Measurements from ENCODE around the gene ANXA1.

DNA sequence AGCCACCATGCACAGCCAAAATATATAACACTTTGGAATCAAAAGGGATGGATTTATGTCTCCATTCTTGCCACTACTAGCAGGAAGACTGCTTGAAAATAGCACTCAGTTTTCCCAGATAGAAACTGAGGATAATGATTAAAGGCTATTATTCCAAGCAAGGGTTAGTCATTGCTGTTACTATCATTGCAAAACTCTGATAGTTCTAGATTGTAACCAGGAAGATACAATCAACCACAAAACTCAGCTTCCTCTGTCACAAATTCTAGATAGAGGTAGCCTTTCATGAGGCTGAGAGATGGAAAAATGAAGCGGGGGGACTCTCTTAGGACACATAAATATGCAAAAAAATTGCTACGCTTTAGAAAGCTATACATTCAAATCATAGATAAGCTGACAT is 3.1 kb downstream of the ANXA1 start:
- TF ChIP-seq GLIS3 (CRISPR knock-in tag; IDR thresholded peaks at IDR 0.05): no peak
- no peak for TF ChIP-seq OSR1 (CRISPR knock-in tag; IDR thresholded peaks at IDR 0.05)
- TF ChIP-seq, protein P1, sequence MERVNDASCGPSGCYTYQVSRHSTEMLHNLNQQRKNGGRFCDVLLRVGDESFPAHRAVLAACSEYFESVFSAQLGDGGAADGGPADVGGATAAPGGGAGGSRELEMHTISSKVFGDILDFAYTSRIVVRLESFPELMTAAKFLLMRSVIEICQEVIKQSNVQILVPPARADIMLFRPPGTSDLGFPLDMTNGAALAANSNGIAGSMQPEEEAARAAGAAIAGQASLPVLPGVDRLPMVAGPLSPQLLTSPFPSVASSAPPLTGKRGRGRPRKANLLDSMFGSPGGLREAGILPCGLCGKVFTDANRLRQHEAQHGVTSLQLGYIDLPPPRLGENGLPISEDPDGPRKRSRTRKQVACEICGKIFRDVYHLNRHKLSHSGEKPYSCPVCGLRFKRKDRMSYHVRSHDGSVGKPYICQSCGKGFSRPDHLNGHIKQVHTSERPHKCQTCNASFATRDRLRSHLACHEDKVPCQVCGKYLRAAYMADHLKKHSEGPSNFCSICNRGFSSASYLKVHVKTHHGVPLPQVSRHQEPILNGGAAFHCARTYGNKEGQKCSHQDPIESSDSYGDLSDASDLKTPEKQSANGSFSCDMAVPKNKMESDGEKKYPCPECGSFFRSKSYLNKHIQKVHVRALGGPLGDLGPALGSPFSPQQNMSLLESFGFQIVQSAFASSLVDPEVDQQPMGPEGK (CRISPR knock-in tag; IDR thresholded peaks at IDR 0.05; ENCODE audit: borderline replicate concordance): no peak
- no peak for TF ChIP-seq TOX (CRISPR knock-in tag; IDR thresholded peaks at IDR 0.05; ENCODE audit: borderline replicate concordance)

Data from SK-N-SH treated with all-trans-retinoic acid at 6 μM for 48 hours (cell line).